ENCODE data around the gene TMEM69.
"Not testable (repeated sequence)": the region's sequence is repeated elsewhere in the genome, so short reads cannot be mapped to it uniquely, and the experiment has no call there.

TMEM69 gene

DNA sequence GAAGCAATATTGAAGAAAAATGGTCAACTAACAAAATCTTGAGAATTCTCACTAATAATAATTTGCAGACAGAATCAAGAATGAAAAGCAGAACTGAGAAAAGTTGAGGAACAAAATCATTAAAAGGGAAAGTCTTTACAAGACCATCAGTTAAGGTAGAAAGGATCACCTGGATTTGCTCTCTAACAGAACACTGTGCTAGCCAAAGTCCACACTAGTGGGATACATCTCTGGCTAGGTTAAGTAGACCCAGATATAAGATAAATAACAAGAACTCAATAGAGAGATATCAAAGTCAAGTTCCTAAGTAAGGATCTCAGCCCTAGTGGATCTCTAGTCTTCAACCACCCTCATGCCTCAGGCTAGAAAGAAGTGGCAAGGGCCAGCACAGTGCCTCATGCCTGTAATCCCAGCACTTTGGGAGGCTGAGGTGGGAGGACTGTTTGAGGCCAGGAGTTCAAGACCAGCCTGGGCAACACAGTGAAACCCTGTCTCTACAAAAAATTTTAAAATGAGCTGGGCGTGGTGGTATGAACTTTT lies 42.9 kb downstream of the TMEM69 start:
- in situ Hi-C loops (cut with MboI; ENCODE audit: low sequenced_read_pairs) = no loop called here

DNA sequence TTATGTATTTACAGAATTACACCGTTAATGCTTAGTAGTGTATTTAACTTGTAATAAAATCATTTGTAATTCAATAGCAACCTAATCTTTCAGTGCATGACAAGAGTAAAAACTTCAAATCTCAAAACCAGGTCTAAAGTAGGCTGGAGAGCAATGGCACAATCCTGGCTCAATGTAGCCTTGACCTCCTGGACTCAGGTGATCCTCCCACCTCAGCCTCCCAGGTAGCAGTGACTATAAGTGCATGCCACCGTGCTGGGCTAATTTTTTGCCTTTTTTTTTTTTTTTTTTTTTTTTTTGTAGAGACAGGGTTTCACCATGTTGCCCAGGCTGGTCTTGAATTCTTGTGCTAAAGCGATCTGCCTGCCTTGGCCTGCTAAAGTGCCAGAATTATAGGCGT lies 51.2 kb downstream of the TMEM69 start:
- in situ Hi-C loops (cut with MboI; ENCODE audit: low sequenced_read_pairs) = no loop called here

DNA sequence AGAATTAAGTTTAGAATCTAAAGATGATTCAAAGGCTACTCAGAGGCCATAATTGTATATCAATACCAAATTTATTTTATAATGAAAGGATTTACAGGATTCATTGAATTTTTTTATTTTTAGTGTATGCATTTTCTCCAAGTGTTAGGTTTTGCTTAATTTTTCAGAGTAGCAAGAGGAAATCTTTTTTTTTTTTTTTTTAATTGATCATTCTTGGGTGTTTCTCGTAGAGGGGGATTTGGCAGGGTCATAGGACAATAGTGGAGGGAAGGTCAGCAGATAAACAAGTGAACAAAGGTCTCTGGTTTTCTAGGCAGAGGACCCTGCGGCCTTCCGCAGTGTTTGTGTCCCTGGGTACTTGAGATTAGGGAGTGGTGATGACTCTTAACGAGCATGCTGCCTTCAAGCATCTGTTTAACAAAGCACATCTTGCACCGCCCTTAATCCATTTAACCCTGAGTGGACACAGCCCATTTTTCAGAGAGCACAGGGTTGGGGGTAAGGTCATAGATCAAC lies 51.7 kb downstream of the TMEM69 start:
- in situ Hi-C loops (cut with MboI; ENCODE audit: low sequenced_read_pairs) = not testable (repeated sequence)

Measured in hTERT RPE-1 (cell line).